ENCODE measurements around the gene LPP. TPM values are rescaled to one million over a fixed set of nuclear protein-coding genes. Genes with fewer than 3 reads are reported as not detected.

The LPP gene
- total and polyA plus RNA-seq, 2 donors (not counting 1 experiment from before 2014, with no cell fraction given): 7.6 to 81.7 TPM

DNA sequence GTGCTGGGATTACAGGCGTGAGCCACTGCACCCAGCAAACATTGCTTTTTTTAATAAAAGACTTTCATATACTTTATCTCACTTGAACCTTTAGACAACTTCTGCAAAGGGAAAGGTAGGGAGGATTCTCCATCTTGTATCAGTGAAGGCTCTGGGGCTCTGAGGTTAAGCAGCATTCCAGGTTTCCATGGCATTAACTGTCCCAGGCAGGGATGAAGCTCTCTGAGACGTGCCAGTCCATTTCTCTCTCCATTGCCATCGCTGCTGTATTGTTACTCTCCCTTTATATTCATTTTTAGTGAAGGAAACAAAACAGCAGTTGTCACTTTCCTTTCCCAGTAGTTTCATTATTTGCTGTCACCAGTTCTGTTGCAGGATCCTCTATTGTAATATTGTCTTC, 342.4 kb downstream of the LPP start:
- TF ChIP-seq EZH2 (IDR thresholded peaks at IDR 0.05; ENCODE audit: borderline replicate concordance, insufficient read depth, low read depth, low read length, poor library complexity, severe bottlenecking): no peak
- TF ChIP-seq CTCF (IDR thresholded peaks at IDR 0.05): no peak
- Mint-ChIP-seq H3K27me3 (no peaks in the 10 kb centered on the region), H3K27ac (no peak overlapping the region), H3K4me1 (peaks cover 30% of the 10 kb centered on the region), H3K4me3 (no peak overlapping the region), H3K9me3 (ENCODE audit: insufficient read depth) (no peaks in the 10 kb centered on the region)
- no CpG with 5 or more reads among the region's 3 CpGs for WGBS (ENCODE audit: insufficient coverage)
- Histone ChIP-seq H3K36me3 (replicated peaks in 1 of 2; ENCODE audit: control extremely low read depth in 1 of 2, control insufficient read depth in 1 of 2, extremely low read depth in 1 of 2, insufficient read depth in 2 of 2, low read length in 1 of 2) (no peaks in the 10 kb centered on the region), H3K9ac (ENCODE audit: low read length) (no peak overlapping the region), H3K4me3 (ENCODE audit: control extremely low read depth in 1 of 5, extremely low read depth in 1 of 5, insufficient read depth in 1 of 5, low read depth in 2 of 5, low read length in 4 of 5) (no peak overlapping the region), H3K9me3 (ENCODE audit: control extremely low read depth in 1 of 3, control insufficient read depth in 2 of 3, insufficient read depth in 1 of 3, low read length in 2 of 3) (peaks cover 0 to 2% (median 0%) of the 10 kb centered on the region in 3 donors), H3K4me2 (replicated peaks; ENCODE audit: low read depth, low read length, poor library complexity, severe bottlenecking) (no peak overlapping the region), H3K27me3 (replicated peaks in 1 of 4; ENCODE audit: control extremely low read depth in 1 of 4, control insufficient read depth in 3 of 4, insufficient read depth in 4 of 4, low read length in 3 of 4) (no peaks in the 10 kb centered on the region), H2AFZ (ENCODE audit: insufficient read depth, low read depth, low read length, poor library complexity, severe bottlenecking) (no peak overlapping the region), H3K27ac (ENCODE audit: low read length in 2 of 2) (no peak overlapping the region), H3K4me1 (ENCODE audit: control insufficient read depth in 2 of 2, insufficient read depth in 2 of 2, low read length in 2 of 2) (peaks cover 8 to 11% of the 10 kb centered on the region in 2 donors), H3K79me2 (ENCODE audit: control insufficient read depth, insufficient read depth, low read length) (no peaks in the 10 kb centered on the region), H4K20me1 (ENCODE audit: control insufficient read depth, insufficient read depth, low read length, poor library complexity, severe bottlenecking) (no peaks in the 10 kb centered on the region)
- intact Hi-C loops (cut with micrococcal nuclease): no loop called here
- CTCF ChIA-PET: no interaction called here
- ATAC-seq (ENCODE audit: low read depth): no peak
- POLR2A ChIA-PET: no interaction called here
- DNase-seq: no peak

DNA sequence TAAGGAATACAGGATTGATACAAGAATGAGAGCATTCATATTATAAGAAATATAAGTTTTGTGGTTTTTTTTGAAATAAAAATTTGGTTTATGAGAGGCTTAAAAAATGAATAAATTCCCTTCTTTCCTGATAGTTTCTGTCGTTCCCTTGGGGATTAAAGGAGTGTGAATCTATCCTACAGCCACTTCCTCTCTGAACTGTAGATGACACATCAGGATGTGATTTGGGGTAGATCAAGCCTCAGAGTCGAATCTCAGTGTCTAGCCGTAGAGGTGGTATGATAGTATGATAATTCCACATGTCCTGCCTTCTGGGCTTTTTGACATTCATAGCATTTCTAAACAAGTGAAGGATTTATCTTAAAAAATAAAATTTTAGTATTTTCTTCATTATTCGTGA, 343.1 kb downstream of the LPP start:
- Histone ChIP-seq H4K20me1 (ENCODE audit: control insufficient read depth, insufficient read depth, low read length, poor library complexity, severe bottlenecking) (no peaks in the 10 kb centered on the region), H3K4me1 (ENCODE audit: control insufficient read depth in 2 of 2, insufficient read depth in 2 of 2, low read length in 2 of 2) (peaks cover 6 to 9% of the 10 kb centered on the region in 2 donors), H3K27me3 (replicated peaks in 1 of 4; ENCODE audit: control extremely low read depth in 1 of 4, control insufficient read depth in 3 of 4, insufficient read depth in 4 of 4, low read length in 3 of 4) (no peaks in the 10 kb centered on the region), H3K4me3 (ENCODE audit: control extremely low read depth in 1 of 5, extremely low read depth in 1 of 5, insufficient read depth in 1 of 5, low read depth in 2 of 5, low read length in 4 of 5) (no peak overlapping the region), H3K9me3 (ENCODE audit: control extremely low read depth in 1 of 3, control insufficient read depth in 2 of 3, insufficient read depth in 1 of 3, low read length in 2 of 3) (peaks cover 0 to 5% (median 1%) of the 10 kb centered on the region in 3 donors), H2AFZ (ENCODE audit: insufficient read depth, low read depth, low read length, poor library complexity, severe bottlenecking) (no peak overlapping the region), H3K36me3 (replicated peaks in 1 of 2; ENCODE audit: control extremely low read depth in 1 of 2, control insufficient read depth in 1 of 2, extremely low read depth in 1 of 2, insufficient read depth in 2 of 2, low read length in 1 of 2) (no peaks in the 10 kb centered on the region), H3K79me2 (ENCODE audit: control insufficient read depth, insufficient read depth, low read length) (no peaks in the 10 kb centered on the region), H3K4me2 (replicated peaks; ENCODE audit: low read depth, low read length, poor library complexity, severe bottlenecking) (no peak overlapping the region), H3K9ac (ENCODE audit: low read length) (no peak overlapping the region), H3K27ac (ENCODE audit: low read length in 2 of 2) (no peak overlapping the region)
- Mint-ChIP-seq H3K27ac (no peak overlapping the region), H3K27me3 (no peaks in the 10 kb centered on the region), H3K4me3 (no peak overlapping the region), H3K4me1 (peaks cover 26% of the 10 kb centered on the region), H3K9me3 (ENCODE audit: insufficient read depth) (no peaks in the 10 kb centered on the region)
- no peak for TF ChIP-seq CTCF (IDR thresholded peaks at IDR 0.05)
- no peak for TF ChIP-seq EZH2 (IDR thresholded peaks at IDR 0.05; ENCODE audit: borderline replicate concordance, insufficient read depth, low read depth, low read length, poor library complexity, severe bottlenecking)
- WGBS (ENCODE audit: insufficient coverage): no CpG with 5 or more reads among the region's 4 CpGs
- intact Hi-C loops (cut with micrococcal nuclease): no loop called here
- ChIA-PET POLR2A (no interaction called here), CTCF (no interaction called here)
- ATAC-seq (ENCODE audit: low read depth) (no peak), DNase-seq (no peak)
